Ramos (cell line): ENCODE results near the gene NCAN.

Source experiments
- in situ Hi-C: fragments of 300-500 bp; cut with MboI; formaldehyde crosslinking; loops from one replicate; pipeline ENCODE4 v1.14.3; 2022; ENCODE audit warnings: low sequenced_read_pairs; ENCODE audit not compliant: unreplicated experiment

The NCAN gene

GRCh38 chr19:19257836-19258588 lies 46.3 kb downstream of the NCAN start:
- in situ Hi-C loops: no loop called here

GRCh38 chr19:19258589-19259338 lies 47.0 kb downstream of the NCAN start:
- in situ Hi-C loops: no loop called here

DNA sequence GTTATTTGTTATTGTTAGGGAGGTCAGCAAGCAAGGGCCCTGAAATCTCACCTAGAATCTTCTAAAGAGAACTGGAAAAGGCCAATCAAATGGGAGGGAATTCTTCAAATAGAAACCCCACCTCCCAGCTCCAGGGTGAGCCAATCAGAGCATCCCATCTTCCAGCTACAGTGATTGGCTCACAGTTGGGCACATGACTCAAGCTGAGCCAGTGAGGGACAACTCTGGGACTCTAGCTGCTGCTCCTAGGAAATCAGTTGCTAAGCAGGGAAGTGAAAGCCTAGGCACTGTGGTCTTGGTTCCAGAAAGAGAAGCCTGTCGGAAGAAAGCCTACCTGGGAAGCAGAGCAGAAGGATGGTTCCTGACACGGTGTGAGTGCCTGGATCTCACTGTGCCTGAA lies 48.0 kb downstream of the NCAN start:
- in situ Hi-C loops: no loop called here

DNA sequence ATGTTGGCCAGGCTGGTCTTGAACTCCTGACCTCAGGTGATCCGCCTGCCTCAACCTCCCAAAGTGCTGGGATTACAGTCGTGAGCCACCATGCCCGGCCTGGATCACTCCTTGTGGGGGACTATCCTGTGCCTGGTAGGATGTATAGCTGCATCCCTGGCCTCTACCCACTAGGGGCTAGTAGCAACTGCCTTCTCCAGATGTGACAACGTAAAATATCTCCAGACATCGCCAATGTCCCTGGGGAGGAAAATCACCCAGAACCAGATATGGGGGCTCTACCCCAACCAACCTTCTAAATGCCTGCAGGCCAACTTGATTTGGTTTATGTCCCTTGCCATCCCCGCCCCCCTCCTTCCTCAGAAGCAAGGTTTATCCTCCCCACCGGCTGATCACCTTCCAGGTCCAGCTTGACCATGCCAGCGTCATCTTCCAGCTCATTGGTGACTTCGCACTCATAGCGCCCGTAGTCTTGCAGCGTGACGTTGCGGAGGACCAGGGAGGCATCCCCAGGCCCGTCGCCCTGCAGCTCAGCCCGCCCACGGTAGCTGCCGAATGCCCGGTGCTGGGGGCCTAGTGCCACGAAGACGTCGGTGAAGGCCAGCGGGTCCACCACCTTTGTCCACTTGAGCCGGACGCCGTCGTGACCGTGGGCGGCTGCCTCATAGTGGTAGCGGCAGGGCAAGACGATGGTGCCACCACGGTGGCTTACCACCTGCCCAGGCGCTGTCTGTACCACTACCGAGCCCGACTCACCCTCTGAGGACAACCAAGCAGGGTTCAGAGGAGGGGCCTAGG lies 48.9 kb downstream of the NCAN start:
- in situ Hi-C loops: no loop called here

- in situ Hi-C loops: no loop called here
Observed at GRCh38 chr19:19261350-19262189, 49.8 kb downstream of the NCAN start.

- in situ Hi-C loops: no loop called here
Observed at GRCh38 chr19:19262190-19263057, 50.7 kb downstream of the NCAN start.

DNA sequence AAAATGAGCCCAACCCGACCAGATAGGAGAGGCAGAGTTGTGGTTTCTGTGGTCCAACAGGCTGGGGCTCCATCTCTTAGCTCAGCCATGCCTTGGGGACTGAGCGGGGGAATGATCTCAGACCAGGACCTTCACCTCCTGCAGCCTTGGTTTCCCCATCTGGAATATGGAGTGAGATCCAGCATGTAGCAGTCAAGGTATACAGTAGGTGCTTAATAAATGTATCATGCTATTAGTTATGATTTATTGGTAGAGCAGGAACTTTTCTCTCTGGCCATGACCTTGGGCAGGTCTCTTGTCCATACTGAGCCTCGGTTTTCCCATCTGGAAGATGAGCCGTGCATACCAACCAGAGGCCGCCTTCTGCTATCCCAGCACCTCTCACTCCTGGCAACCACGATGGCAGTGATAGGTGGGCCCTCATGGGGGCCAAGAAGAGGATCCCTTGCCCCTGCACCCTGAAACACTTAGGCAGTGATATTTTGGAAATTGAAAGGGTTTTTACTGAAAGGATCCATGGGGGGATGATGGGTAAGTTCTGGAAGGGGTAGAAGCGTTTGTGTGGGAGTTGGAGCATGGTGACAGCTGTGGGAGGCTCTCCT lies 52.2 kb downstream of the NCAN start:
- in situ Hi-C loops: no loop called here

GRCh38 chr19:19267305-19267704 lies 55.5 kb downstream of the NCAN start:
- in situ Hi-C loops: no loop called here

- in situ Hi-C loops: no loop called here
Observed at GRCh38 chr19:19268453-19269385, 57.0 kb downstream of the NCAN start.

DNA sequence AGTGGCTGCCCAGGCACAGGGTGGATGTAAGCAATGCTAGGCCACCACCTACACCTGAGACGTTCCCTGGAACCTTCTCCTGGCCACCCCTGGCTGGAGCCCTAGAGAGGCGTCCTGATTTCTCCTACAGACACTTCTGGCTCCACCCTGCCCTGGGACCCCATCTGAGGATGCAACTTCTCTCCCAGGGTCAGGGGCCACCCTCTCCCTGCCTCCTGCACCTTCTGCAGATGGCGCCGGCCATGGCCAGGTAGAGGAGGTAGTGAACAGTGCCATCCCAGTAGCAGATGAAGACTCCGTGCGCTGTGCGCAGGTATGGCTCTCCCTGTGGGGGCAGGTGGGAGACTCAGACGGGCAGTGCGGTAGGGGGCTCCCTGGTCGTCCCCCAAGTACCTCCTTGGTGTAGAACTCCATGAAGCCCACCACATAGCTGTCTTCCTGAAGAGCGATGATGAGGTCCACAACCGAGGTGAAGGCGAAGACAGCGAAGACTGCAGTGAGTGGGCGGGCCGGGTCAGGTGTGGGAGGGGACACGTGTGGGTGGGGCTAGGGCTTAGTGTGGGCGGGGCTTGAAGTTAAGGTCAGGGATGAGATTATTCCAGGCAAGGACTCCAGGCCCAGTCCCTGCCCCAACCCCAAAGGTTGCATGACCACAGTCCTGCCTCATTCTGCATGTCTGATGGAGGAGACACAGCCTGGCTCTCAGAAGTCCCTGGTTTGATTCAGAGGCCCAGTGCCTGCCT lies 58.4 kb downstream of the NCAN start:
- in situ Hi-C loops: no loop called here

DNA sequence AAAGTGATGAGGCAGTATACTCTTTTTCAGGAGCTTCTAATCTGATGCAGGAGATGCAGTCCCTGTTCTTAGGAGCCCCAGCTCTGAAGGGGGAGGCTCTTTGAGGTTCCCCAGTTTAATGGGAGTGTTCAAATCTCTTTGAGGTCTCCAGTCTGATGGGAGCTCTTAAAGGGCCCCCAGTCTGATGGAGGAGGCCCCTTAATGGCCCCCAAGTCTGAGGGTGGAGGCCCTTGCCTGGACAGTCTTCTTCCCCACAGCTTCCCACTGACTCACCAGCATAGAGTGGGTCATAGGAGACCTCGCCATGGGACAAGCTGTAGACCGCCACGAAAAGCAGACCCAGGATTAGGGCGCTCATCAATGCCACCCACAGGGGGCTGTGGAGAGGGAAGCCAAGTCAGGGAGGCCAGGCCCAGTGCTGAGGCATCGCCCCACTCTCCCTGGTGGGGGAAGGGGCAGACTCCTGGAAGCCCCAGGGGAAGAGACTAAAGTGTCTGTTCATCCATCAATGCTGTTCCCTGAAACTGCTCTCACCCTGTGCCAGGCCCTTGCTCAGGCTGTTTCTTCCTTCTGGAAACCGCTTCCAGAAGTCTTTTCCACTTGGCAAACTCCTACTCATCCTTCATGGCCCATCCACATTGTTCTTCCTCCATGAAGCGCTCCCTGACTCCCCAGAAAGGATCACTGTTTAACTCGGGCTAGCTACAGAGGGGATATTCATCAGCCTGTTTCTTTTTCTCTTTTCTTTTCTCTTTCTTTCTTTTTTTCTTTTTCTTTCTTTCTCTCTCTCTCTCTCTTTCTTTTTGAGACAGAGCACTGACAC lies 59.2 kb downstream of the NCAN start:
- in situ Hi-C loops: no loop called here

- in situ Hi-C loops: no loop called here
Observed at GRCh38 chr19:19271828-19272599, 60.3 kb downstream of the NCAN start.

- in situ Hi-C loops: no loop called here
Observed at GRCh38 chr19:19274146-19274545, 62.4 kb downstream of the NCAN start.

DNA sequence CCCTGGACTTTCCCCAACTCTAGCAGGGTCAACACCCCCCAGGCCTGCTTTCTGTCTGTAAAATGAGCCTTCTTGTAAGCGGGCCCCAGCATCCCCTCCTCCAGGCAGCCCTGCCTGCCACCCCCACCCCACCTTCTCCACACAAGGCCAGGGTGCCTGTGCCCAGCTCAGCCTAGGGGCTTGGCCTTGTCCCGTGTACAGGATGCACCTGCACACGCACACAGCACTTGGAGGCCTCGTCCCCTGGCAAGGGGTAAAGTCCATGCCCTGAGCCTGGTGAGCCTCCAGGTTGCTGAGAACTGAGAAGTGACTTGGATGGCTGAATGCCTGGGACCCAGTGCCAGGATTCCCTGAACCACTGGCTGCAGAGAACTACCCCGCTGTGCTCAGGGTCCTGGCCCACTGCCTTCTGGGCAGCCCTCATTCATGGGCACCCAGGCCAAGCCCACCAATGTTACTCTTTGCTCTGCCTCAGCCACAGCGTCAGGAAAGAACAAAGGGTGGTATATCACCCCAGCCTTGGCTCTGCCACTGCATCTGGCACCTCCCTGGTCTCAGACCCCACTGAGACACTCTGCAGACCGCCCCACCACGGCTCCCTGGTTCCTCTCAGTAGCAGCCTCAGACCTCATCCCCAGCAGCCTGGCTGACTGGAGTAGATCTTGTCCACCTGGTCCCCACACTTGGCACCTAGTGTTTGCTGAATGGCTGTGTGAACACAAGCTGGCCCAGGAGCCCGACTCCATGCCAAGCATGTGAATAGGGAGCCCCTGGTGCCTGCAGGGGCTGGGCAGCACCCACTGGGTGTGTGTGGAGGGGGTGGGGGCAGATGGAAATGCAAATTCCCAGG lies 63.2 kb downstream of the NCAN start:
- in situ Hi-C loops: no loop called here

DNA sequence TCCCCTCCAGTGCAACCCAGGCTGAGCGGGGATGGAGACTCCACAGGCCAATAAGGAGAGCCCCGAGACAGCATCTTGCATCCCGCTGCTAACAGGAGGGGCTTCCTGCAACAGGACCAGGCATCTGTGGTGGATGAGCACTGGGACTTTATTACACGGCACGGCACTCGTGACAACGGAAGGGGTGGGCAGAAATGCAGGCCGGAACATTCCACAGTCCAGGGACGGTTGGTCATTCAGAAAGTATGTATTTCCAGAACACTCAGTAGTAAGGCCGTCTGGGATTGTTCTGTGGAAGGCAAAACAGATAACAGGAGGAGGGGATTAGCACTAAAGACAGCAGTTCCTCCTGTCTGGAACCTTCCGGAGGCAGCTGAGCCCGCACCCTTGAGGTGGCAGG lies 64.6 kb downstream of the NCAN start:
- in situ Hi-C loops: no loop called here
